Renal cortical epithelial cell (primary cell): ENCODE data around the gene FOXJ2. TPM values are rescaled to one million over a fixed set of nuclear protein-coding genes. Genes with fewer than 3 reads are reported as not detected.
"Not testable (repeated sequence)": the region's sequence is repeated elsewhere in the genome, so short reads cannot be mapped to it uniquely, and the experiment has no call there.

ENCODE experiments used
- DNase-seq: peaks from one replicate; pipeline ENCODE4 v3.0.0-alpha.2; 2011; ENCODE audit warnings: low read depth
- total RNA-seq: library from RNA; depleted of rRNA; stranded (reverse); fragments of >200 nt; gene quantifications from 2 replicates; pipeline ENCODE4 v1.2.3, GENCODE V29; 2014

Gene FOXJ2
- 5.0 and 8.2 TPM in 2 replicates for total RNA-seq

- DNase-seq: peak; percentile 28
Observed at GRCh38 chr12:8032242-8033152, at the start of gene FOXJ2. FOXJ2 (plus strand) TSS chr12:8032716; CDS start chr12:8039833, 7,117 bp downstream.

- DNase-seq: not testable (repeated sequence)
Observed at GRCh38 chr12:7983019-7983418, 49.5 kb upstream of the FOXJ2 start.

- DNase-seq: not testable (repeated sequence)
Observed at GRCh38 chr12:7983460-7983859, 49.1 kb upstream of the FOXJ2 start.

- no peak for DNase-seq
Observed at GRCh38 chr12:7984900-7985299, 47.6 kb upstream of the FOXJ2 start.

- no peak for DNase-seq
Observed at GRCh38 chr12:7985802-7986418, 46.6 kb upstream of the FOXJ2 start.

GRCh38 chr12:7989827-7990491 lies 42.6 kb upstream of the FOXJ2 start:
- DNase-seq: no peak

- DNase-seq: no peak
Observed at GRCh38 chr12:7991535-7991934, 41.0 kb upstream of the FOXJ2 start.

- peak; percentile 78 for DNase-seq
Observed at GRCh38 chr12:7994731-7995205, 37.7 kb upstream of the FOXJ2 start.

GRCh38 chr12:7995266-7995963 lies 37.1 kb upstream of the FOXJ2 start:
- peak; percentile 72 for DNase-seq

- DNase-seq: not testable (repeated sequence)
Observed at GRCh38 chr12:8000827-8001226, 31.7 kb upstream of the FOXJ2 start.

- DNase-seq: not testable (repeated sequence)
Observed at GRCh38 chr12:8001496-8001895, 31.0 kb upstream of the FOXJ2 start.

GRCh38 chr12:8004897-8005296 lies 27.6 kb upstream of the FOXJ2 start:
- DNase-seq: not testable (repeated sequence)

- DNase-seq: peak; percentile 45
Observed at GRCh38 chr12:8011331-8011730, 21.2 kb upstream of the FOXJ2 start.

- no peak for DNase-seq
Observed at GRCh38 chr12:8012651-8013309, 19.7 kb upstream of the FOXJ2 start.

GRCh38 chr12:8014836-8015235 lies 17.7 kb upstream of the FOXJ2 start:
- DNase-seq: no peak

- not testable (repeated sequence) for DNase-seq
Observed at GRCh38 chr12:8018213-8018612, 14.3 kb upstream of the FOXJ2 start.

- DNase-seq: no peak
Observed at GRCh38 chr12:8018666-8019581, 13.6 kb upstream of the FOXJ2 start.

- peak; percentile 98 for DNase-seq
Observed at GRCh38 chr12:8026291-8026900, 6.1 kb upstream of the FOXJ2 start.

GRCh38 chr12:8027856-8028255 lies 4.7 kb upstream of the FOXJ2 start:
- DNase-seq: no peak

GRCh38 chr12:8028267-8028666 lies 4.2 kb upstream of the FOXJ2 start:
- DNase-seq: no peak
